GM21529 (cell line): Measurements from ENCODE around the gene SRL.

Experiments used
- ATAC-seq: cut with Tn5 transposase; IDR thresholded peaks from one replicate; pipeline ENCODE4 v1.9.1; 2021; ENCODE audit not compliant: unreplicated experiment

SRL gene

DNA sequence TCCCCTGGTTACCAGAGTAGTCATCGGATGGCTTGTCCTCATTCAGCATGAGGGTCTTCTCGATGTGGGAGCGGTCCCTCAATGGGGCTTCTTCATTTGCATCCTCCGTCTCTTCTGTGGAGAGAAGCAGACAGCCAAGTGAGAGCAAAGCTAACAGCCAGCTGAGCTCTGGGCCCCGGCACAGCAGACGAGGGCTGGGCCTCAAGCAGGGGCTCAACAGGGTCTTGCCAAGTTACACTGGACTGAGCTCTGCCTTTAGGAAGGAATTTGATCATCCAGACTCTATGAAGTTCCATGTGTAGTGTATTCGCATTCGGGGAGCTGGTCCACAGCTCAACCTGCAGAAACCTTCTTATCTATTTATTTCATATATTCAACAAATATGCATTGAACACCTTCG is 37.4 kb downstream of the SRL start:
- ATAC-seq, result no peak

GRCh38 chr16:4203748-4204147 is 38.1 kb downstream of the SRL start:
- ATAC-seq, result no peak

DNA sequence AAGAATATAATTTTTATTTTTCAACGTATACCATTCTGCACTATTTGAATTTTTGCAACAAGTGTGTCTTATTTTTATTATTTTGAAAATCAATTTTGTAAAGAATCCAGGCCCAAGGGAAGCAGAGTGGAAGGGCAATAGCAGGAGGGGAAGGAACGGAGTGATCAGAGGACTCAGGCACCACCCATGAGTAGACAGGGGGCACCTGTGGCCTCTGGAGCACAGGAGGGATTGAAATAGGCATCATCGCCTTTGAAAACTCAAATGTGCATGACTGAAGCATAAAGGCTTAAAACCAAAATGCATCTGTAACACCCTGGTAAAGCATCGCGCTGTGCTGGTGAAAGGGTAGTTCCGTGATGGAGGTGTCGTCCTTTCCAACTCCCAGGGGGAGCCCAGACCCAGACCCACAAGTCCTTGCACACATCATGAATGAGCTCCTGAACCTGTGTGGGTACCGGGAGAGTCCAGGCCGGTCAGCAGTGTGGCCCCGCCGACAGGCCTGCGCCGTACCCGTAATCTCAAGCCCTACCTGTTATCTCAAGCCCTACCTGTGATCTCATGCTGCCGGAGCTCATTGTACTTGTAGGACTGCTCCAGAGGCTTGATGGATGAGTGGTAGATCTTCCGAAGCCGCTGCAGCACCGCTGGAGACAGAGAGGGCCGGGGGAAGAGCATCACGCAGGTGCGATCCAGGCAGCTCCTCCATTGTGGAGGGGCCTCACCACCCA is 39.1 kb downstream of the SRL start:
- ATAC-seq, result no peak

GRCh38 chr16:4200781-4201137 is 41.1 kb downstream of the SRL start:
- ATAC-seq, result no peak

DNA sequence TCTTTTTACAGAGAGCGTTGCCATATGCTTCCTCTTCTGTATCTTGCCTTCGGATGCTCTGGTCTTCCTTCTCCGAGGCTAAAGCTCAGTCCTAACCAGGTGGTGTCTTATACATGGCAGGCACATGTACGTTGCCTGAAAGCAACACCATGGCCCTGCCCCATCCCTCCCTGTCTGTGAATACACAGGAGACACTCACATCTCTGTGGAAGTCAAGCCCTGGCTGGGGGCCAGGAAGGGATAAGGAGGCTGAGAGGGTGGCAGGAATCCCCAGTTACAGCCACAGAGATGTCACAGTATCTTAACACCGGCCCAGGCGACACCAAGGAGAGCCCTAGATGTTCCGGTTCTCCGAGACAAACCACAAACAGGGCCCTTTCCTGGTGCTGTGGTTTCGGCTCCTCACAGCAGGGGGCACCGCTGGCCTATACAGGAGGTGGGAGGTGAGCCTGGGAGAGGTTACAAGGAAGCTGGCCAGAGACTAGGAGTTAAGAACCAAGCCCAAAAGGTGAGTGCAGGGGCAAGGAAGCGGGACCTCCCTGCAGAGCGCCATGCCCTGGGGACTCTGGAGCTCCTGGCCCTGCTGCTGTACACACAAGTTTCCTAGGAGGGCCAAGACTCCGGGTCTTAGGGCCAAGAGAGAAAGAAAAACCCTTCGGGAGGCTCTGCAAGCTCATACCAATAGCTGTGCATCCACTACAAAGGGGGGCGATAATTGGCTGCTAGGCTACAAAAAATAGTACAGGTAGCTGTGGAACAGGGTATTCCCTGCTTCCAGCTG is 41.7 kb downstream of the SRL start:
- no peak for ATAC-seq

DNA sequence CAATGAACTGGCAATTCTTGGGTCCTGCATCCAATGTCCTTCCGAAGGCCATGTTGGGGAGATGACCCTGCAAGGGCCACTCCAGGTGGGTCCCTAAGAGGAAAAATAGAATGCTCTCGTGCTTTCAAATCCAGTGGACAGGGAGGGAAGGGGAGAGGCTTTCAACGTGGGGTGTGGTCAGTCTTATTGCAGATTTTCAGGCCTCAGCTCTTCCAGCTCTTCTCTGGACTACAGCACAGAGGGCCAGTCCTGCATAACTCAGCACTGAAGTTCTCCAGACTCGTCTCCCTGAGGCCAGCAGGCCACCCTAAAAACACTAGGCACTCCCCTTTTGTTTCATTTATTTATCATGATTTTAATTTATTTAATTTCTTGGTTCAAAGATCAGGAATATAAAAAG is 43.1 kb downstream of the SRL start:
- no peak for ATAC-seq

DNA sequence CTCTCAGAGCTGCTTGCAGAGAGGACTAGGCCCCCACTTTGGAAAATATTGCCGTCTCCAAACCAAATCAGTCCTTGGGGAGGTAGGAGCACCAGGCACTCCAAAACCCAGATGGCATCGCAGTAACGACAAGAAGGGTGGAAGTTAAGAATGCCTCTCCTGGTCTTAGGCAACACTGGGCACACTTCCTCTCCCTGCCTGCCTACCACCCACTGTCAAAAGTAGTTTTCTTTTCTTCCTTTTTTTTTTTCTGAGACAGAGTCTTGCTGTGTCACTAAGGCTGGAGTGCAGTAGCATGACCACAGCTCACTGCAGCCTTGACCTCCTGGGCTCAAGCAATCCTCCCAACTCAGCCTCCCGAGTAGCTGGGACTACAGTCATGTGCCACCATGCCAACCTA is 47.2 kb downstream of the SRL start:
- ATAC-seq, result no peak

DNA sequence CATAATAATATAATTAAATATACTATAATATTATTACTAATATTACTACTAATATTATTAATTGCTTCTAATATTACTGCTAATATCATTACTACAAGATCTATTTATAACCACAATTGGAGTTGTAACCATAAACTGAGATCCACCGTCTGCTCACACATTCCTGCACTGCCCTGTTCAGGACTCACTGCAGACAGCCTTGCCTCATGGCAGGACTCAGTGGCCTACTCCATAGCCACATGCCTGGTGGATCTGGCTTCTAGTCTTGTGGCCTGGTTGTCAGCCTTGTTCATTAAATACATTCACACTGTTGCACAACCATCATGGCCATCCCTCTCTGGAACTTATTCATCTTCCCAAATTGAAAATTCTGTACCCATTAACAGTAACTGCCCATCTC is 48.0 kb downstream of the SRL start:
- no peak for ATAC-seq

GRCh38 chr16:4192206-4192605 is 49.7 kb downstream of the SRL start:
- ATAC-seq, result no peak

GRCh38 chr16:4190712-4191333 is 51.1 kb downstream of the SRL start:
- ATAC-seq, result no peak

- ATAC-seq, result no peak
Measured at GRCh38 chr16:4190086-4190485, 51.8 kb downstream of the SRL start.

DNA sequence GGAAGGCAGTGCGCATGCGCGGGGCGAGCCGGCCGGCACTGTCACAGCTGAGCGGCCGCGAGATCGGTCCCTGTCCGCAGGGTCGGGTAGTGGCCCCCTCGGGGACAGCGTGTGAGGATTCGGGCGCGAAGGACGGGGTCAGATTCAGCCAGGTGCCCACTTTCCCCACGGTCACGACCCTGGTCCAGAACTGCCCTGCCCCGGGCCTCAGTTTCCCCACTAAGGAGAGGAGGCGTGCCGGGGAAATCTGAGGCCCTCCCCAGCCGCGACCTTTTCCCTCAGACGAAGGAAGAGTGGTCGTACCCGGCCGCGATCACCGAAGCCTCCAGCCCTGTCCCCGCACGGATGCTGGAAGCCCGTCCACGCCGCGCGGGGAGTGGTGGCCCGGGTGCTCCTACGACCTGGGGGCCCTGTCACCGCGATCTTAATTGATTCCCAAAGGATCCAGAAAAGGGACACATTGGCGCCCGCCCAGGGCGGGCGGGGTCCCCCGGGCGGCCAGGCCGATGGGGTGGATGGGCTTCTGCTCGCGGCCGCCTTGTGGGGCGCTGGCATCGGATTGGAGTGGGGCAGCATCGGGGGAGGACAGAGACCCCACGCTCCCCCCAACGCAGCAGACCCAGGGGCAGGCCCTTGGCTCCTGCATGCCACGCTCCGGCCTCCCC is 57.7 kb downstream of the SRL start:
- ATAC-seq, result no peak

GRCh38 chr16:4183237-4184037 is 58.4 kb downstream of the SRL start:
- peak; percentile 75 for ATAC-seq

DNA sequence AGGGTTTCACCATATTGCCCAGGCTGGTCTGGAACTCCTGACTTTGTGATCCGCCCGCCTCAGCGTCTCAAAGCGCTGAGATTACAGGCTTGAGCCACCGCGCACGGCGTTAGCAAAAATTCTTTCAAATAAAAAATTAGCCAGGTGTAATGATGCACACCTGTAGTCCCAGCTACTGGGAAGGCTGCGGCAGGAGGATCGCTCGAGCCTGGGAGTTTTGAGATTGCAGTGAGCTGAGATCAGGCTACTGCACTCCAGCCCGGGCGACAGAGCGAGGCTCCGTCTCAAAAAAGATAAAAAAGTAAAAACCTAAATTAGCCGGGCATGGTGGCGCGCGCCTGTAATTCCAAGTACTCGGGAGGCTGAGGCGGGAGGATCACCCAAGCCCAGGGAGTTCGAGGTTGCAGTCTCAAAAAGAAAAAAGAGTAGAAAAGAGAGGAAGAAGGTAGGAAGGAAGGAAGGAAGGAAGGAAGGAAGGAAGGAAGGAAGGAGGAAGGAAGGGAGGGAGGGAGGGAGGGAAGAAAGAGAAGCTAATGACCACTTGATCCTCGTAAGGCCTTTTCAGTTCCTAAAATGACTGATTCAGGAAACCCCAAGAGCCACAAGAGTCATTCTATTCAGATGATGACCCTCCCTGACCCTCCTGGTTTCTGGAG is 59.2 kb downstream of the SRL start:
- peak; percentile 42 for ATAC-seq

DNA sequence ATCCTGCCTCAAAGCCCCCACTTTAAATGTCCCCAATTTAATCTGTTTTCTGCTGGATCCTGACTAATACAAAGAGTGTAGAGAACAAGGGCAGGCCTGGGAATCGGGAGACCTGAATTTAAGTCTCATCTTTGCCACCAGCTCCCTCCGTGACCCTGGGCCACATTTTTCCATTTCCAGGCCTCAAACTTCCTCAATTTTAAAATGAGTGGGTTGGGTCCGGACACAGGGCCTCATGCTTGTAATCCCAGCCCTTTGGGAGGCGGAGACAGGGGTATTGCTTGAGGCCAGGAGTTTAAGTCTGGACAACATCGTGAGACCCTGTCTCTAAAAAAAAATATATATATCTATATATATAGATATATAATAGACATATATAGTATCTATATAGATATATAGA is 61.4 kb downstream of the SRL start:
- ATAC-seq, result no peak

GRCh38 chr16:4179763-4180260 is 62.1 kb downstream of the SRL start:
- no peak for ATAC-seq

GRCh38 chr16:4179020-4179419 is 62.9 kb downstream of the SRL start:
- no peak for ATAC-seq

DNA sequence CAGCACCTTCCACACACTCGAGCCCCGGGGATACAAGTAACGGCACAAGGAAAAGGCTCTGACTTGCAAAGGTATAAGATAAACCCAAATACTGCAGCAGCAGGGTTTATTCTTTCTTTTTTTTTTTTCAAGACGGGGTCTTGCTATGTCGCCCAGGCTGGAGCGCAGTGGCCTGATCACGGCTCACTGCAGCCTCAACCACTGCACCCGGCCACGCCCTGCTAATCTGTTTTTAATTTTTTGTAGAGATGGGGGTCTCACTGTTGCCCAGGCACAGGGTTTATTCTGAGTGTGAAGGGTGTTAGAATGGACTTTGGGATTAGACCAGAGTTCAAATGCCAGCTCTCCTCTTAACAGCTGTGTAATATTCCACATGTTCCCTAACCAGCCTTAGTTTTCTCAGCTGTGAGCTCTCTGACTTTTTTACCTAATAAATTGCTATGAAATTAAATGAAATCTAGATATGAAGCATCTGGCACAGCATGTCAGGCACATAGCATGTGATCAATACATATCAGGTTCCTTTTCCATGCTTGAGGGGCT is 63.3 kb downstream of the SRL start:
- no peak for ATAC-seq

- ATAC-seq, result peak; percentile 78
Measured at GRCh38 chr16:4176906-4177417, 64.9 kb downstream of the SRL start.

GRCh38 chr16:4175849-4176248 is 66.0 kb downstream of the SRL start:
- no peak for ATAC-seq
